H1 (cell line): ENCODE data around the gene ATOH8. TPM values are rescaled to one million over a fixed set of nuclear protein-coding genes. Genes with fewer than 3 reads are reported as not detected.

ENCODE experiments used
- CHD2 ChIP-seq: IDR thresholded peaks from 2 replicates; pipeline ENCODE4 v1.6.1; 2012; ENCODE audit warnings: low read length, improper control_type of control experiment
- CHD7 ChIP-seq: fragments of 300-600 bp; sonication (generic); IDR thresholded peaks from 2 replicates; pipeline ENCODE4 v1.7.1; 2012; ENCODE audit warnings: low read length, moderate library complexity, mild to moderate bottlenecking, inconsistent platforms; ENCODE audit not compliant: insufficient replicate concordance
- POLR2AphosphoS5 ChIP-seq: IDR thresholded peaks from 2 replicates; pipeline ENCODE4 v1.6.1; 2011; ENCODE audit warnings: low read depth, low read length
- RFX5 ChIP-seq: IDR thresholded peaks from 2 replicates; pipeline ENCODE4 v1.6.1; 2011; ENCODE audit warnings: low read depth, low read length, improper control_type of control experiment, borderline replicate concordance
- RXRA ChIP-seq: IDR thresholded peaks from 2 replicates; pipeline ENCODE4 v1.6.1; 2011; ENCODE audit warnings: low read depth, mild to moderate bottlenecking, low read length, moderate library complexity; ENCODE audit not compliant: insufficient read depth
- YY1 ChIP-seq: IDR thresholded peaks from 2 replicates; pipeline ENCODE4 v1.6.1; 2011; ENCODE audit warnings: low read depth, mild to moderate bottlenecking, low read length
- polyA plus RNA-seq, 7 experiments: library from polyadenylated mRNA; depleted of rRNA in 3 of 7; stranded (reverse) in 5 of 7; unstranded in 2 of 7; fragments of >200 nt in 5 of 7; fragments of 200-250 nt in 2 of 7; gene quantifications; 1 replicate in 5 of 7; 2 replicates in 1 of 7; 4 replicates in 1 of 7; pipeline versions ENCODE4 v1.2.1 to v1.2.3, GENCODE V29; 2011 to 2013; ENCODE audit warnings: missing spikeins in 2 of 7, mixed read lengths in 2 of 7
- total RNA-seq: library from RNA; stranded (reverse); fragmentation: NEBNext Ultra II Directional; extraction: Animal tissue kit (Norgen Biotek cat#: 25700); gene quantifications from 2 replicates; pipeline ENCODE4 v1.2.1, GENCODE V29; 2021

ATOH8 gene
- total and polyA plus RNA-seq, 2 of the 8 experiments (the other 6 are each of a cell fraction or from before 2014, with no cell fraction given), result 0.50 to 0.53 TPM

DNA sequence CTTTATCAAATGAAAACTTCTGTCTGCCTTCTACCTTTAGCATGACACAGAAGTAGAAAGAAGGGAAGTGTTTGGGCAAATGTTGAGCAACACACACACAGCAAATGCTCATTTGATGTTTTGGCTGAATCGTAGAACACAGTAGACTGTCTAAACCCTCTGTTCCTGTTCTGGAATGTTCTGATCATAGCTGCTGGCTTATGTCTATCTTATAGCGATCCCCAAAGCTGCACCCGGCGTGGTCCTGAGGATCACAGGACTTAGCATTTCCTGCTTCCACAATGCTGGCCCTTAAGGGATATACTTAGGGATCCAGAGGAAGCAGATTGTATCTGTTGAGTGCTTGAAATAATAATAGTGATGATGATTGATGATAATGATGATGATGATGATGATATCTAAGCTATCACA lies 44.4 kb upstream of the ATOH8 start (continued):
- no peak for TF ChIP-seq CHD7
- TF ChIP-seq RFX5, result no peak
- no peak for TF ChIP-seq RXRA
- TF ChIP-seq YY1, result no peak
- TF ChIP-seq CHD2, result no peak
- TF ChIP-seq POLR2AphosphoS5, result no peak
